Measurements from ENCODE around the gene KREMEN1. TPM values are rescaled to one million over a fixed set of nuclear protein-coding genes. Genes with fewer than 3 reads are reported as not detected.

Gene KREMEN1
- total and polyA plus RNA-seq, 2 experiments from 2014 or later, result 1.8 to 3.8 TPM

- no peaks in the 10 kb centered on the region for H3K36me3 Mint-ChIP-seq (ENCODE audit: low read depth)
- H3K27me3 ChIP-seq (ENCODE audit: insufficient read depth), result no peaks in the 10 kb centered on the region
- peak; percentile 65 for DNase-seq (ENCODE audit: low spot score)
Measured at GRCh38 chr22:29157759-29158535, 85.1 kb downstream of the KREMEN1 start.

GRCh38 chr22:29158546-29158945, 85.7 kb downstream of the KREMEN1 start:
- H3K9me3 Mint-ChIP-seq, result no peaks in the 10 kb centered on the region
- no peak for DNase-seq (ENCODE audit: low spot score)
- TF ChIP-seq, protein P1, sequence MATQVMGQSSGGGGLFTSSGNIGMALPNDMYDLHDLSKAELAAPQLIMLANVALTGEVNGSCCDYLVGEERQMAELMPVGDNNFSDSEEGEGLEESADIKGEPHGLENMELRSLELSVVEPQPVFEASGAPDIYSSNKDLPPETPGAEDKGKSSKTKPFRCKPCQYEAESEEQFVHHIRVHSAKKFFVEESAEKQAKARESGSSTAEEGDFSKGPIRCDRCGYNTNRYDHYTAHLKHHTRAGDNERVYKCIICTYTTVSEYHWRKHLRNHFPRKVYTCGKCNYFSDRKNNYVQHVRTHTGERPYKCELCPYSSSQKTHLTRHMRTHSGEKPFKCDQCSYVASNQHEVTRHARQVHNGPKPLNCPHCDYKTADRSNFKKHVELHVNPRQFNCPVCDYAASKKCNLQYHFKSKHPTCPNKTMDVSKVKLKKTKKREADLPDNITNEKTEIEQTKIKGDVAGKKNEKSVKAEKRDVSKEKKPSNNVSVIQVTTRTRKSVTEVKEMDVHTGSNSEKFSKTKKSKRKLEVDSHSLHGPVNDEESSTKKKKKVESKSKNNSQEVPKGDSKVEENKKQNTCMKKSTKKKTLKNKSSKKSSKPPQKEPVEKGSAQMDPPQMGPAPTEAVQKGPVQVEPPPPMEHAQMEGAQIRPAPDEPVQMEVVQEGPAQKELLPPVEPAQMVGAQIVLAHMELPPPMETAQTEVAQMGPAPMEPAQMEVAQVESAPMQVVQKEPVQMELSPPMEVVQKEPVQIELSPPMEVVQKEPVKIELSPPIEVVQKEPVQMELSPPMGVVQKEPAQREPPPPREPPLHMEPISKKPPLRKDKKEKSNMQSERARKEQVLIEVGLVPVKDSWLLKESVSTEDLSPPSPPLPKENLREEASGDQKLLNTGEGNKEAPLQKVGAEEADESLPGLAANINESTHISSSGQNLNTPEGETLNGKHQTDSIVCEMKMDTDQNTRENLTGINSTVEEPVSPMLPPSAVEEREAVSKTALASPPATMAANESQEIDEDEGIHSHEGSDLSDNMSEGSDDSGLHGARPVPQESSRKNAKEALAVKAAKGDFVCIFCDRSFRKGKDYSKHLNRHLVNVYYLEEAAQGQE (IDR thresholded peaks at IDR 0.05; ENCODE audit: unreplicated experiment), result no peak
- TF ChIP-seq EZH2phosphoT487 (IDR thresholded peaks at IDR 0.05; ENCODE audit: unreplicated experiment), result no peak
- no peak for TF ChIP-seq CREB1 (CRISPR knock-in tag; IDR thresholded peaks at IDR 0.05; ENCODE audit: low read depth)
- TF ChIP-seq NANOG (IDR thresholded peaks at IDR 0.05; ENCODE audit: borderline replicate concordance), result no peak
- TF ChIP-seq, protein P2, sequence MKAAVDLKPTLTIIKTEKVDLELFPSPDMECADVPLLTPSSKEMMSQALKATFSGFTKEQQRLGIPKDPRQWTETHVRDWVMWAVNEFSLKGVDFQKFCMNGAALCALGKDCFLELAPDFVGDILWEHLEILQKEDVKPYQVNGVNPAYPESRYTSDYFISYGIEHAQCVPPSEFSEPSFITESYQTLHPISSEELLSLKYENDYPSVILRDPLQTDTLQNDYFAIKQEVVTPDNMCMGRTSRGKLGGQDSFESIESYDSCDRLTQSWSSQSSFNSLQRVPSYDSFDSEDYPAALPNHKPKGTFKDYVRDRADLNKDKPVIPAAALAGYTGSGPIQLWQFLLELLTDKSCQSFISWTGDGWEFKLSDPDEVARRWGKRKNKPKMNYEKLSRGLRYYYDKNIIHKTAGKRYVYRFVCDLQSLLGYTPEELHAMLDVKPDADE (IDR thresholded peaks at IDR 0.05), result no peak
- TF ChIP-seq ZNF331 (CRISPR knock-in tag; IDR thresholded peaks at IDR 0.05; ENCODE audit: low read depth), result no peak
- no peak for TF ChIP-seq EZH2 (IDR thresholded peaks at IDR 0.05; ENCODE audit: low read depth, unreplicated experiment)
- no peak for TF ChIP-seq ZNF114 (CRISPR knock-in tag; IDR thresholded peaks at IDR 0.05)

More at GRCh38 chr22:29157759-29158535, 85.1 kb downstream of the KREMEN1 start:
- H2AFZ ChIP-seq, result peak overlapping the region; percentile 84
- H3K9me2 ChIP-seq (ENCODE audit: insufficient read depth), result peaks cover 6% of the 10 kb centered on the region
- H3K79me2 ChIP-seq (replicated peaks; ENCODE audit: insufficient read depth), result no peaks in the 10 kb centered on the region
- peak; percentile 36 for ATAC-seq
- H3F3A ChIP-seq (replicated peaks; ENCODE audit: low read depth), result no peaks in the 10 kb centered on the region; the same call in 1 of the 2 replicates
- no peak overlapping the region for H3K27ac Mint-ChIP-seq
- no peak overlapping the region for H3K27ac ChIP-seq (ENCODE audit: low read depth)
- no peak overlapping the region for H3K4me3 Mint-ChIP-seq
- no peak for TF ChIP-seq CREB1 (CRISPR knock-in tag; IDR thresholded peaks at IDR 0.05; ENCODE audit: low read depth)
- TF ChIP-seq, protein P2 (IDR thresholded peaks at IDR 0.05), result peak; percentile 38; the same call in 1 of the 2 replicates
- no peaks in the 10 kb centered on the region for H4K20me1 ChIP-seq (replicated peaks; ENCODE audit: insufficient read depth)
- no peak overlapping the region for H3K4me2 ChIP-seq
- H3K36me3 ChIP-seq (ENCODE audit: insufficient read depth), result no peaks in the 10 kb centered on the region
- peaks cover 23% of the 10 kb centered on the region for H3K4me1 Mint-ChIP-seq
- H3K27me3 Mint-ChIP-seq (ENCODE audit: insufficient read depth, low read depth, poor library complexity), result peaks cover 4% of the 10 kb centered on the region
- H3K9me3 Mint-ChIP-seq, result no peaks in the 10 kb centered on the region
- H3K4me1 ChIP-seq (ENCODE audit: insufficient read depth), result peaks cover 12% of the 10 kb centered on the region
- H3K4me3 ChIP-seq, result no peak overlapping the region

More at GRCh38 chr22:29158546-29158945, 85.7 kb downstream of the KREMEN1 start:
- Histone ChIP-seq H3F3A (replicated peaks; ENCODE audit: low read depth) (no peaks in the 10 kb centered on the region; the same call in 1 of the 2 replicates), H4K20me1 (replicated peaks; ENCODE audit: insufficient read depth) (no peaks in the 10 kb centered on the region), H3K27me3 (ENCODE audit: insufficient read depth) (no peaks in the 10 kb centered on the region), H3K4me1 (ENCODE audit: insufficient read depth) (peaks cover 7% of the 10 kb centered on the region), H3K4me2 (no peak overlapping the region), H3K27ac (ENCODE audit: low read depth) (no peak overlapping the region), H3K36me3 (ENCODE audit: insufficient read depth) (no peaks in the 10 kb centered on the region), H3K79me2 (replicated peaks; ENCODE audit: insufficient read depth) (no peaks in the 10 kb centered on the region), H3K4me3 (no peak overlapping the region), H3K9me2 (ENCODE audit: insufficient read depth) (peaks cover 6% of the 10 kb centered on the region), H2AFZ (no peak overlapping the region)
- Mint-ChIP-seq H3K27ac (no peak overlapping the region), H3K4me1 (peaks cover 19% of the 10 kb centered on the region), H3K27me3 (ENCODE audit: insufficient read depth, low read depth, poor library complexity) (peaks cover 4% of the 10 kb centered on the region), H3K36me3 (ENCODE audit: low read depth) (no peaks in the 10 kb centered on the region), H3K4me3 (no peak overlapping the region)
- ATAC-seq, result no peak
